Stimulated activated CD4-positive, alpha-beta T cell treated with anti-CD3 and anti-CD28 coated beads, Interleukin-1b, Interleukin-23, amount 100 ng/mL, for 48 hours (primary cell): ENCODE measurements around the gene NBEAL2.

ENCODE experiments used
- DNase-seq: peaks from one replicate; pipeline ENCODE4 v3.0.0-alpha.2; 2020

NBEAL2 gene

DNA sequence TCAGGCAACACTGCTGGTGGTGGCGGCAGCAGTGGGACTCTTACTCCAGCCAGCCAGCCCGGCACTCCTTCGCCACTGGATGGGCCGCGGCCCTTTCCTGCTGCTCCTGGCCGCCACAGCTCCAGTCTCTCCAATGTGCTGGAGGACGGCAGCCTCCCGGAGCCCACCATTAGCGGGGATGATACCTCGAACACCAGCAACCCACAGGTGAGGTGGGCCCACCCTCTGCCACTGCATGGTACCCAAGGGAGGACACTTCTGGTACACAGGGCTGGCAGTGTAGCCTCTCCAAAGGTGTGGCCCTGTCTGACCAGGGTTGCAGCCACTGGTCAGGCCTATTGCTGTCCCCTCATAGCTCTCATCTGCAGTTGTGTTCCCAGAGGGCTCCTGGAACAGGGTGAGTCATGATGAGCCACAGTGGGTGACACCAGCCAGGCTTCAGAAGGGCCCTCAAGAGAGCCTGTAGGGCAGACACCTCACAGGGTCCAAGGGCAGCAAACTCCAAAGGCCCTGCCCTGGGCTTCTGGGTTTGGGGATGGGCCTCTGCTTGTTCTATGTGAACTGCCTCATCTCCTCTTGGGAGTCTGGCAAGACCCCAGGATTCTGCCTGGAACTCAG lies 20.8 kb downstream of the NBEAL2 start:
- no peak for DNase-seq

DNA sequence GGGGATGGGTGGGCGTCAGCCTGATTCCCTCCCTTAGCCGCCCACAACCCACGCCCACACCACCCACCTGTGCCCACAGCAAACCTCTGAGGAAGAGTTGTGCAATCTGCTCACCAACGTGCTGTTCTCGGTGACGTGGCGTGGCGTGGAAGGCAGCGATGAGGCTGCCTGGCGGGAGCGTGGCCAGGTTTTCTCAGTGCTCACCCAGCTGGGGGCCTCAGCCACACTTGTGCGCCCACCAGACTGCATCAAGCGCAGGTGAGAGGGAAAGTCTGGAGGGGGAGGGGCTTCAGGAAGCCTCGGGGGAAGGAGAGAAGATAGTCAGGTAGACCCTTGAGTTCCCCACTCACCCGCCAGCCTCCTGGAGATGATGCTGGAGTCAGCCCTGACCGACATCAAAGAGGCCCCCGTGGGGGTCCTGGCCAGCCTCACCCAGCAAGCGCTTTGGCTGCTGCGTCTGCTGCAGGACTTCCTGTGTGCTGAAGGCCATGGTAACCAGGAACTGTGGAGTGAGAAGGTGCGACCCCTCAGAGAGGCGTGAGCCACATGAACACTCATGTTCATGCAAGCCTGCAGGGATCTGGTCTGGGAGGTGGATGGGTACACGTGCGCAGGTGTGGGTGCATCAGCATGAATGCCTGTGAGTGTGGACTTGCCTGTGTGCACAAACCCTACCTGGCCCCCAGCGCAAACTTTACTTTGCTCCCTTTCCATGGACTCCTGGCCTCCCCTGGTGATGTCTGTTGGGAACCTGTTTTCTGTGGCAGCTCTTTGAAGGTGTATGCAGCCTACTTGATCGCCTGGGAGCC lies 21.7 kb downstream of the NBEAL2 start:
- no peak for DNase-seq

DNA sequence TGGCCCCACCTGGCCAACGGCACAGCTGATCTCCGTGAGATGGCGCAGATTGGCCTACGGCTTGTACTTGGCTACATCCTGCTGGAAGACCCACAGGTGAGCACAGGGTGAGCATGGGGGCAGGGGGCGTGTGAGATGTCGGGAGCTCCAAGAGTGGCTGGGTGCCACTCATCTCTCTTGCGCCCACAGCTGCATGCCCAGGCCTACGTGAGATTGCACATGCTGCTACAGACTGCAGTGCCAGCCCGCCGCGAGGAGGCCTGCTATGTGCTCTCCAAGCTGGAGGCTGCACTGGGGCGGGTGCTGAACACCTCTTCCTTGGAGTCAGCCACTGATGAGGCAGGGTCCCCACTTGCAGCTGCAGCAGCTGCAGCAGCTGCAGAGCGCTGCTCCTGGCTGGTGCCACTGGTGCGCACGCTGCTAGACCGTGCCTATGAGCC lies 22.3 kb downstream of the NBEAL2 start:
- no peak for DNase-seq

DNA sequence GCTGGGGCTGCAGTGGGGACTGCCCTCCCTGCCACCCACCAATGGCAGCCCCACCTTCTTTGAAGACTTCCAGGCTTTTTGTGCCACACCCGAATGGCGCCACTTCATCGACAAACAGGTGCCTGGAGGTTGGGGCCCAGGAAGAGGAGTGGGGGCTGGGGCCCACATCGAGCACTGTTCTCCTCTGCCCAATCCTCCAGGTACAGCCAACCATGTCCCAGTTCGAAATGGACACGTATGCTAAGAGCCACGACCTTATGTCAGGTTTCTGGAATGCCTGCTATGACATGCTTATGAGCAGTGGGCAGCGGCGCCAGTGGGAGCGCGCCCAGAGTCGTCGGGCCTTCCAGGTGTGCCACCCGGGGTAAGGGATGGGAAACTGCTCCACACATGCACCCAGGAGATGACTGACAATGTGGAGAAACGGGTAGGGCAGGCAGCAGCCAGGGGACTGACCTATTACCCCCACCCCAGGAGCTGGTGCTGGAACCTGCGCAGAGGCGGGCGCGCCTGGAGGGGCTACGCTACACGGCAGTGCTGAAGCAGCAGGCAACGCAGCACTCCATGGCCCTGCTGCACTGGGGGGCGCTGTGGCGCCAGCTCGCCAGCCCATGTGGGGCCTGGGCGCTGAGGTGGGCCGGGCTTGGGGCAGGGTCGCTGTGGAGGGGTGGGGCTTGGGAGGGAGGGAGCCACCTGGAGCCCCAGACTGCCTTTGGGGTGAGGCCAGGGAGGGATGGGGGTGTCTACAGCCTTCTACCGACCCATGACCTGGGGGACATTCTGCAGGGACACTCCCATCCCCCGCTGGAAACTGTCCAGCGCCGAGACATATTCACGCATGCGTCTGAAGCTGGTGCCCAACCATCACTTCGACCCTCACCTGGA lies 22.9 kb downstream of the NBEAL2 start:
- peak; percentile 4 for DNase-seq

DNA sequence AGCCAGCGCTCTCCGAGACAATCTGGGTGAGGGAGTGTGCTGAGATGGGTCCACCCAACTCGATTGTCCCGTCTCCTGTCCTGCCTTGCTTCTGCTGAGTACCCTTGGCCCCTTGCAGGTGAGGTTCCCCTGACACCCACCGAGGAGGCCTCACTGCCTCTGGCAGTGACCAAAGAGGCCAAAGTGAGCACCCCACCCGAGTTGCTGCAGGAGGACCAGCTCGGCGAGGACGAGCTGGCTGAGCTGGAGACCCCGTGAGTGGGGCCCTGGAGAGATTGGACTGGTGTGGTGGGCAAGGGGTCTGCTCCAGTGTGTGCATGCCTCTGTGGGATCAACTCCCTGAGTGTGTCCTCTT lies 23.6 kb downstream of the NBEAL2 start:
- DNase-seq, result peak; percentile 1

DNA sequence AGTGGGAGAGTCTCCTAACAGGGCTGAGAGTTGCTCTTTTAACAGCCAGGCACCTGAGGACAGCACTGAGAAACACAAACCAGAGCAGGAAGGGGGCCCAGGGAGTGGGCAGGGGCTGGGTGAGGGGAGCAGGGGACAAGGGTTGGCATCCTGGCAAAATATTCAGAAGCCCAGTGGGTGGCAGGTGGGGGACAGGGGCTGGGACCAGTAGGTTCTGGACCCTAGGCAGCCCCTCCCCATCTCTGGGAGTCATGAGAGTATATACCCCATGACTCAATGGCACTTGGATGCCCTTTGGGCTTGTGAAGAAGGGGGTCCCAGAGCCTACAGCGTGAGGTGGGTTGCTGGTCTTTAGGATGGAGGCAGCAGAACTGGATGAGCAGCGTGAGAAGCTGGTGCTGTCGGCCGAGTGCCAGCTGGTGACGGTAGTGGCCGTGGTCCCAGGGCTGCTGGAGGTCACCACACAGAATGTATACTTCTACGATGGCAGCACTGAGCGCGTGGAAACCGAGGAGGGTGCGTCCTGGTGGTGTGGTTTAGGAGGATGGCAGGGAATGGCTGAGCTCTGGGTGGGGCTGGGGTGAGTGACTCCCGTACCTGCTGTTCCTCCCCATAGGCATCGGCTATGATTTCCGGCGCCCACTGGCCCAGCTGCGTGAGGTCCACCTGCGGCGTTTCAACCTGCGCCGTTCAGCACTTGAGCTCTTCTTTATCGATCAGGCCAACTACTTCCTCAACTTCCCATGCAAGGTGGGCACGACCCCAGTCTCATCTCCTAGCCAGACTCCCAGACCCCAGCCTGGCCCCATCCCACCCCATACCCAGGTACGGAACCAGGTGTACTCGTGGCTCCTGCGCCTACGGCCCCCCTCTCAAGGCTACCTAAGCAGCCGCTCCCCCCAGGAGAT lies 24.2 kb downstream of the NBEAL2 start:
- DNase-seq, result peak; percentile 1

DNA sequence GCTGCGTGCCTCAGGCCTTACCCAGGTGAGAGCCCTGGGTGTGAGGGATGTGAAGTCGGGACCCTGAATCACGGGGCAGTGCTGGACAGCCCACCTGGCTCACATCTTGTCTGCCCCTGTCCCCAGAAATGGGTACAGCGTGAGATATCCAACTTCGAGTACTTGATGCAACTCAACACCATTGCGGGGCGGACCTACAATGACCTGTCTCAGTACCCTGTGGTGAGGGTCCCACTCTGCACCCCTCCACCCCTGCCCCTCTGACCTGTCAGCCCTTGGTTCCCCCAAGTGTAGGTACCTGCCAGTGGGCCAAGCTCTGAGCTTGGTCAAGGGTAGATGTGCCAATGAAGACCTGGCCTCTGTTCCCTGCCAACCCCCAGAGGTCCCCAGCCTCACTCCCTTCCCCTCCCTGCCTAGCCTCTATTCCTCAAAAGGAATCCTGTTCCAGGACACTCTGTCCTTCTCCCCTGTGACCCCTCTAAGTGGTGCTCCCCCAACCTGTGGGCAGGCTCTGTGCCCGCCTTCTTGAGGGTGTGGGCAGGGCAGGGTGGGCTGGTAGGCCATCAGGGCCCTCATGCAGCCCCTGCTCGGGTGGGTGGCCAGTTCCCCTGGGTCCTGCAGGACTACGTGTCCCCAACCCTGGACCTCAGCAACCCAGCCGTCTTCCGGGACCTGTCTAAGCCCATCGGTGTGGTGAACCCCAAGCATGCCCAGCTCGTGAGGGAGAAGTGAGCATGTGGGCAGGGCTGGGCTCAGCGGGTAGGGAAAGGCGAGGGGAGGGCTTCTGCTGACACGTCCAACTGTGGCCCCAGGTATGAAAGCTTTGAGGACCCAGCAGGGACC lies 25.1 kb downstream of the NBEAL2 start:
- DNase-seq, result peak; percentile 3

DNA sequence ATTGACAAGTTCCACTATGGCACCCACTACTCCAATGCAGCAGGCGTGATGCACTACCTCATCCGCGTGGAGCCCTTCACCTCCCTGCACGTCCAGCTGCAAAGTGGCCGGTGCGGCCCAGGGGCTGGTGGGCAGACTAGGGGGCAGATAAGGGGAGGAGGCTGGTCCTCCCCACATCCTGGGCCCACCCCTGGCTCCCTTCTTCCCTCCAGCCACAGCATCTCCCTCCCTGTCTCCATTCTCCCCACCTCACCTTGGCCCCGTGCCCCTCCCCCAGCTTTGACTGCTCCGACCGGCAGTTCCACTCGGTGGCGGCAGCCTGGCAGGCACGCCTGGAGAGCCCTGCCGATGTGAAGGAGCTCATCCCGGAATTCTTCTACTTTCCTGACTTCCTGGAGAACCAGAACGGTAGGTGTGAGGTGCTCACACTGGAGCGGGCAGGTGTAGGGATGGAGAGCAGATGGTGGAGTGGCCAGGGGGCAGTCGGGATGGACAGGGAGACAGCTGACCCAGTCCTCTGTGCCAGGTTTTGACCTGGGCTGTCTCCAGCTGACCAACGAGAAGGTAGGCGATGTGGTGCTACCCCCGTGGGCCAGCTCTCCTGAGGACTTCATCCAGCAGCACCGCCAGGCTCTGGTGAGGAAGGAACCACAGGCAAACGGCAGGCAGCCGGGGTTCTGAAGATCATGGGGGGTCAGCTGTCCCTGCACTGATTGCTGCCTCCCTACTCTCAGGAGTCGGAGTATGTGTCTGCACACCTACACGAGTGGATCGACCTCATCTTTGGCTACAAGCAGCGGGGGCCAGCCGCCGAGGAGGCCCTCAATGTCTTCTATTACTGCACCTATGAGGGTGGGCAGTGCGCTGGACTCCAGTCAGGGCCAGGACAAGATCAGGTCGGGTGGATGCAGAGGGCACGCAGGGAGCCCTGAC lies 26.0 kb downstream of the NBEAL2 start:
- DNase-seq, result peak; percentile 1

DNA sequence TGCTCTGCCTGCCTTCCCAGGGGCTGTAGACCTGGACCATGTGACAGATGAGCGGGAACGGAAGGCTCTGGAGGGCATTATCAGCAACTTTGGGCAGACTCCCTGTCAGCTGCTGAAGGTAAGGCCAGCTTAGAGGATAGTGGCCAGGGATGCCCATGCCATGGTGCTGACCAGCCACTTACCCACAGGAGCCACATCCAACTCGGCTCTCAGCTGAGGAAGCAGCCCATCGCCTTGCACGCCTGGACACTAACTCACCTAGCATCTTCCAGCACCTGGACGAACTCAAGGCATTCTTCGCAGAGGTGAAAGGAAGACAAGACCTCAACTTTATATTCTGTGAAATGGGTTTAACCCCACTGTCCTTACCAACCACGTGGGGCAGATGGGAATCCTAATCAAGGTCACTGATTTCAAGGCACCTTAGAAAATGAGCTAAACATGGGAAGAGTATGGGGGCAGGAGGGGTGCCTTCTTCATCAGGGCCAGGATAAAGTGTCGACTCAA lies 26.7 kb downstream of the NBEAL2 start:
- no peak for DNase-seq

DNA sequence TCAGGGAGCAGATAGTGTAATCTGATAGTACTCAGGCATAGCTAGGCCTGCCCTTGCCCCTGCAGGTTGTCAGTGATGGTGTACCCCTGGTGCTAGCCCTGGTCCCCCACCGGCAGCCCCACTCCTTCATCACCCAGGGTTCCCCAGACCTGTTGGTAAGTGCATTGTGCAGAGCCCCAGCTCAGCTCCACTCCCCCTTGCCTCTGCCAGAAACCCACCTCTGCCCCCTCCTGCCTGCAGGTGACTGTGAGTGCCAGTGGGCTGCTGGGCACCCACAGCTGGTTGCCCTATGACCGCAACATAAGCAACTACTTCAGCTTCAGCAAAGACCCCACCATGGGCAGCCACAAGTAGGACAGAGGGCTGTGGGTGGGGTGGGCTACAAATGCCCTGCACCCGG lies 27.5 kb downstream of the NBEAL2 start:
- peak; percentile 1 for DNase-seq

DNA sequence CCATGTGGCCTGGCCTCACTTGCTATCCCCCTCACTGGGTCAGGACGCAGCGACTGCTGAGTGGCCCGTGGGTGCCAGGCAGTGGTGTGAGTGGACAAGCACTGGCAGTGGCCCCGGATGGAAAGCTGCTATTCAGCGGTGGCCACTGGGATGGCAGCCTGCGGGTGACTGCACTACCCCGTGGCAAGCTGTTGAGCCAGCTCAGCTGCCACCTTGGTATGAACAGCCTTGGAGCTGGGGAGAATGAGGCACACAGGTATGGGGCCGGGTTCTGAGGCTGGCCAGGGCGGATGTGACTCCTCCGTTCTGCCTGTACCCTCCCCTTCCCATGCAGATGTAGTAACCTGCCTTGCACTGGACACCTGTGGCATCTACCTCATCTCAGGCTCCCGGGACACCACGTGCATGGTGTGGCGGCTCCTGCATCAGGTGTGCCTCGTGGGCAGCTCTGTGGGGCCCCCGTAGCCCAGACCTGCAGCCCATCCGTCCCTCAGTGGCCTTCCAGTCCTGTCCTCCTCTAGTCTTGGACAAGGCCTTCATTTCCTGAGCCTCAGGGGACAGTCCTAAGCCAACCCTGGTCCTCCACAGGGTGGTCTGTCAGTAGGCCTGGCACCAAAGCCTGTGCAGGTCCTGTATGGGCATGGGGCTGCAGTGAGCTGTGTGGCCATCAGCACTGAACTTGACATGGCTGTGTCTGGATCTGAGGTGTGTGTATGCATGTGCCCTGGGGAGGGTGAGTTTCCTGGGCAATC lies 28.2 kb downstream of the NBEAL2 start:
- DNase-seq, result peak; percentile 2

DNA sequence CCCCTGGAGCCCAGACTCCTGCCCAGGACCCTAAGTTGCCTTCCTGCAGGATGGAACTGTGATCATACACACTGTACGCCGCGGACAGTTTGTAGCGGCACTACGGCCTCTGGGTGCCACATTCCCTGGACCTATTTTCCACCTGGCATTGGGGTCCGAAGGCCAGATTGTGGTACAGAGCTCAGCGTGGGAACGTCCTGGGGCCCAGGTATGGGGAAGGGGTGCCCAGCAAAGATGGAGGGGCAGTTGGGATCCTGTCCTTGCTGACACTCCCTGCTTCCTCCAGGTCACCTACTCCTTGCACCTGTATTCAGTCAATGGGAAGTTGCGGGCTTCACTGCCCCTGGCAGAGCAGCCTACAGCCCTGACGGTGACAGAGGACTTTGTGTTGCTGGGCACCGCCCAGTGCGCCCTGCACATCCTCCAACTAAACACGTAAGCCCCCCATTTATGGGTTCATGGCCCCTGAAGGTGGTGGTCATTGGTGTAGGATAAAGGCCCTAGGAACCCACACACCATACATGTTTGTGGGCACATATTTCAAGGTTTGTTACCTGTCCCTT lies 28.8 kb downstream of the NBEAL2 start:
- DNase-seq, result peak; percentile 1

DNA sequence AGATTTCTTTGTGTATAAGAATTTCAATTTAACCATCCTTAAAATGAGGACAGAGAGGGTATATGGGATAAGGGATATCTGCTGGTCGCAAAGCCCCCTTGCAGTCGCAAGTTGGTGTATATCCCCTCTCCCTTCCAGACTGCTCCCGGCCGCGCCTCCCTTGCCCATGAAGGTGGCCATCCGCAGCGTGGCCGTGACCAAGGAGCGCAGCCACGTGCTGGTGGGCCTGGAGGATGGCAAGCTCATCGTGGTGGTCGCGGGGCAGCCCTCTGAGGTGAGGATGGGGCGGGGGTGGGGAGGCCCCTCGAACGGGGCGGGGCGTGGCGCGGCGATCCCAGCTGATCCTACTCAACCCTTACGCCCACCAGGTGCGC lies 29.4 kb downstream of the NBEAL2 start:
- DNase-seq, result no peak

DNA sequence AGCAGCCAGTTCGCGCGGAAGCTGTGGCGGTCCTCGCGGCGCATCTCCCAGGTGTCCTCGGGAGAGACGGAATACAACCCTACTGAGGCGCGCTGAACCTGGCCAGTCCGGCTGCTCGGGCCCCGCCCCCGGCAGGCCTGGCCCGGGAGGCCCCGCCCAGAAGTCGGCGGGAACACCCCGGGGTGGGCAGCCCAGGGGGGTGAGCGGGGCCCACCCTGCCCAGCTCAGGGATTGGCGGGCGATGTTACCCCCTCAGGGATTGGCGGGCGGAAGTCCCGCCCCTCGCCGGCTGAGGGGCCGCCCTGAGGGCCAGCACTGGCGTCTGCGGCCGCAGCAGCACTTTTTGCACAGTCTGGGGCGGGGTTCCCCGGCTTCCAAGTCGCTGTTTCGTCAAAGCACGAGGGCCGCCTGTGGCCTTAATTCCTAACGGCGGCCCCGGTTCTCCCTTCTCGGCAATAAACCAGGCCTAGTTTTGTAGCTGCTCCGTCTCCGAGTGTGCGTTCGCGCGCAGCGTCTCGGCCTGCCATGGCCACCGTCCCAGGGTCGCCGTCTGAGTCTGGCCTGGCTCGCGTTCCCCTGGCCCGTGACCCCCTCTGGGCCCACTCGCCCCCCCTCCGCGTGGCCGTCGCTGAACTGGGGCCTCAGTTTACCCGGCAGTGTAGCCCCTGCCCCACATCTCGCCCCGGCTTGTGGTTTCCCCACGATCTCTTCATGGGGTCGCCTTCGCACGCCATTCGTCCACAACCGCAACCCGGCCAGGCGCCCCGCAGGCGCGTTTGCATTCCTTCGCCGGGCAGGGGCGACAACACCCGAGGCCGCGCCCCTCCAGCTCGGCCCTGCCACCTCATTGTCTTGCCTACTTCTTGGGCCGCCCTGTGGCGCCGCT lies 30.0 kb downstream of the NBEAL2 start:
- DNase-seq, result peak; percentile 74

DNA sequence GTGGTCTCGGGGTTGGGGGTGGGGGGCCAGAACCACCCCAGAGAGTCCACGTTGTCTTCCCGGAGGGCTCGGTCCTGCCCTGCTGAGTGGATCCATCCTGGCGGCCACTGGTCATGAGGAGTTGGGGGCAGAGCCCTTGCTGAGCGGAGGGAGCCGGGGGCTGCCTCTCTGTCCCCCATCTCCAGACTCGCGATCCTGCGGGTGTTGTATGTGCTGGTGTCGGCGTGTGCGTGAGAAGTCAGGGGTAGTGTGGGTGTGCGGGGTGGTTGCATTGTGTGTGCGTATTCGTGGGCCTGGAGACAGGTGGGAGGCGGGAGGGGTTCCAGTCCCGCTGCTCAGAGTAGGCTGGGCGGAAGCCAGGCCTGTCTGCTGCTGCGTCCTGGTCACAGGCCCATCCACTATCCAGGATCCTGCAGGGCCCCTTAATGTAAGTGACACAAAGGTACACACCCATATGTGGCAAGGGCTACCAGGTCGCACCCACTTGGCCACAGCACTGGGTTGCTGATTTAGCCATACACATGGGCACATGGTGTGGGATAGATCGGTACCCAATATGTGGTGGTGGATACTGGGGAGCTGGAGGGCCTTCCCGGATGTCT lies 30.7 kb downstream of the NBEAL2 start:
- DNase-seq, result peak; percentile 8

DNA sequence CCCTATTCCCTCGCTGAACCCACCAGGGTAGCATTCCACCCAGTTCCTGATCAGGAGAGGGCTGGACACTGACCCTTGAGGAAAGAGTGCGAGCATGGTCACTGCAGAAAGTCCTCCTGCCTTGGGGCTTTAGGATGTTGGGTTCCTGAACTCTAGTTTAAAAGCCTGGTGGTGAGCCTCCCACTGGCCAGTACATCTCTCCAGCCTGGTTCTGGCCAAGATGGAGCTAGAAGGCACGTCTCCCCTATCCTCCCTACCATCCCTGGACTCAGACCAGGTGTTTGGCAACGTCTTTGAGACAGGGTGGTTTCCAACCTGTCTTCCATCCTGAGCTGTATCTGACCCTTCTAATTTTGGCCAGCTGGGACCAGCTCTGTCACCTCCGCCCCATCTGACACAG lies 31.4 kb downstream of the NBEAL2 start:
- no peak for DNase-seq

DNA sequence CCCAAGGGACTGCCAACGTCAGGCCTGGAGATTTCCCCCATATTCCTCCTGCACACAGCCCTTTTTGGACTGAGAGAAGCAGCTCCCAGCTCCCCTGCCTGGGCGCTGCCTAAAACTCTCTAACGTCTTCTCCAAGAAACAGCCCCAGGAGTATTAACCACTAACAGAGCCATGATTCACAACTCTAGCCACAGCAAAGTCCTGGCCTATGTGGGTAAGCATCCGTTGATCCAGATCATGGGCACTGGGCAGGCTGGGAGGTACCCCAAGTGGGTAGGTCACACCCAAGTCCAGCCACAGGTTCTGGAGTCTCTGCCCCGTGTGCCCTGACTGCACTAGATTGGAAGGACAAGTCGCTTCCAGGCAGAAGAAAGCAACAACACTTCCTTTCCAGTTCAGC lies 31.9 kb downstream of the NBEAL2 start:
- peak; percentile 1 for DNase-seq
